Progenitor cell of endocrine pancreas (in vitro differentiated cells): ENCODE data around the gene KIAA0232. TPM values are rescaled to one million over a fixed set of nuclear protein-coding genes. Genes with fewer than 3 reads are reported as not detected.
A peak's percentile ranks its signal among the peaks of the same experiment; 100 is the strongest.

Experiments used
- DNase-seq: peaks from one replicate; pipeline ENCODE4 v3.0.0; 2021; ENCODE audit warnings: low spot score; ENCODE audit not compliant: unreplicated experiment
- H3K27ac Mint-ChIP-seq: 2 replicates; pipeline ENCODE4 v1.8.0; 2021; ENCODE audit warnings: mild to moderate bottlenecking, moderate library complexity, mixed read lengths
- H3K27me3 Mint-ChIP-seq: 2 replicates; pipeline ENCODE4 v1.8.0; 2021; ENCODE audit warnings: mixed read lengths
- H3K36me3 Mint-ChIP-seq: 2 replicates; pipeline ENCODE4 v1.8.0; 2022; ENCODE audit warnings: mixed read lengths; ENCODE audit not compliant: insufficient read depth
- H3K4me1 Mint-ChIP-seq: 2 replicates; pipeline ENCODE4 v1.8.0; 2021; ENCODE audit warnings: low read depth, mixed read lengths
- H3K4me3 Mint-ChIP-seq: 2 replicates; pipeline ENCODE4 v1.8.0; 2021; ENCODE audit warnings: low read depth, mild to moderate bottlenecking, moderate library complexity, mixed read lengths
- H3K9me3 Mint-ChIP-seq: 2 replicates; pipeline ENCODE4 v1.8.0; 2021; ENCODE audit warnings: low read depth, mixed read lengths
- CTCF ChIP-seq: fragments of 200-600 bp; sonication (generic); IDR thresholded peaks from one replicate; pipeline ENCODE4 v1.5.0; 2021; ENCODE audit warnings: antibody characterized with exemption, mild to moderate bottlenecking; ENCODE audit not compliant: unreplicated experiment
- total RNA-seq: library from RNA; stranded (reverse); gene quantifications from 2 replicates; pipeline ENCODE4 v1.2.1, GENCODE V29; 2021

The KIAA0232 gene
- total RNA-seq, 1 donor from 2014 or later = 52.8 TPM

GRCh38 chr4:6808259-6808658 lies 25.7 kb downstream of the KIAA0232 start:
- Mint-ChIP-seq H3K4me3 (no peak overlapping the region), H3K27ac (no peak overlapping the region), H3K4me1 (peaks cover 13% of the 10 kb centered on the region), H3K36me3 (peaks cover 21% of the 10 kb centered on the region), H3K27me3 (no peaks in the 10 kb centered on the region), H3K9me3 (peaks cover 7% of the 10 kb centered on the region)
- TF ChIP-seq CTCF = no peak
- DNase-seq = no peak

GRCh38 chr4:6811165-6811564 lies 28.6 kb downstream of the KIAA0232 start:
- peaks cover 7% of the 10 kb centered on the region for H3K4me1 Mint-ChIP-seq
- H3K27me3 Mint-ChIP-seq = no peaks in the 10 kb centered on the region
- peaks cover 27% of the 10 kb centered on the region for H3K36me3 Mint-ChIP-seq
- no peak for TF ChIP-seq CTCF
- no peak overlapping the region for H3K4me3 Mint-ChIP-seq
- peaks cover 7% of the 10 kb centered on the region for H3K9me3 Mint-ChIP-seq
- H3K27ac Mint-ChIP-seq = no peak overlapping the region
- DNase-seq = no peak

- H3K9me3 Mint-ChIP-seq = peaks cover 19% of the 10 kb centered on the region
- H3K4me3 Mint-ChIP-seq = no peak overlapping the region
- H3K27me3 Mint-ChIP-seq = no peaks in the 10 kb centered on the region
- H3K27ac Mint-ChIP-seq = no peak overlapping the region
- H3K4me1 Mint-ChIP-seq = peaks cover 7% of the 10 kb centered on the region
- TF ChIP-seq CTCF = no peak
- peaks cover 39% of the 10 kb centered on the region for H3K36me3 Mint-ChIP-seq
- no peak for DNase-seq
Measured at GRCh38 chr4:6812766-6813165, 30.2 kb downstream of the KIAA0232 start.

- H3K27me3 Mint-ChIP-seq = no peaks in the 10 kb centered on the region
- DNase-seq = no peak
- peaks cover 7% of the 10 kb centered on the region for H3K4me1 Mint-ChIP-seq
- H3K27ac Mint-ChIP-seq = peak overlapping the region; percentile 68
- H3K4me3 Mint-ChIP-seq = no peak overlapping the region
- peaks cover 26% of the 10 kb centered on the region for H3K9me3 Mint-ChIP-seq
- H3K36me3 Mint-ChIP-seq = peaks cover 44% of the 10 kb centered on the region
- no peak for TF ChIP-seq CTCF
Measured at GRCh38 chr4:6813725-6814124, 31.2 kb downstream of the KIAA0232 start.

GRCh38 chr4:6815029-6815836 lies 32.7 kb downstream of the KIAA0232 start:
- DNase-seq = no peak
- Mint-ChIP-seq H3K4me3 (no peak overlapping the region), H3K27me3 (no peaks in the 10 kb centered on the region), H3K9me3 (peaks cover 39% of the 10 kb centered on the region), H3K36me3 (peaks cover 50% of the 10 kb centered on the region), H3K27ac (no peak overlapping the region), H3K4me1 (peaks cover 7% of the 10 kb centered on the region)
- TF ChIP-seq CTCF = no peak
